Measurements from ENCODE around the gene HGF. TPM values are rescaled to one million over a fixed set of nuclear protein-coding genes. Genes with fewer than 3 reads are reported as not detected.

HGF gene
- total and polyA plus RNA-seq, 2 experiments from 2014 or later, result 13.4 to 33.2 TPM

GRCh38 chr7:81705206-81705605 lies 64.6 kb downstream of the HGF start:
- no peaks in the 10 kb centered on the region for H3K27me3 ChIP-seq
- TF ChIP-seq, protein P1, sequence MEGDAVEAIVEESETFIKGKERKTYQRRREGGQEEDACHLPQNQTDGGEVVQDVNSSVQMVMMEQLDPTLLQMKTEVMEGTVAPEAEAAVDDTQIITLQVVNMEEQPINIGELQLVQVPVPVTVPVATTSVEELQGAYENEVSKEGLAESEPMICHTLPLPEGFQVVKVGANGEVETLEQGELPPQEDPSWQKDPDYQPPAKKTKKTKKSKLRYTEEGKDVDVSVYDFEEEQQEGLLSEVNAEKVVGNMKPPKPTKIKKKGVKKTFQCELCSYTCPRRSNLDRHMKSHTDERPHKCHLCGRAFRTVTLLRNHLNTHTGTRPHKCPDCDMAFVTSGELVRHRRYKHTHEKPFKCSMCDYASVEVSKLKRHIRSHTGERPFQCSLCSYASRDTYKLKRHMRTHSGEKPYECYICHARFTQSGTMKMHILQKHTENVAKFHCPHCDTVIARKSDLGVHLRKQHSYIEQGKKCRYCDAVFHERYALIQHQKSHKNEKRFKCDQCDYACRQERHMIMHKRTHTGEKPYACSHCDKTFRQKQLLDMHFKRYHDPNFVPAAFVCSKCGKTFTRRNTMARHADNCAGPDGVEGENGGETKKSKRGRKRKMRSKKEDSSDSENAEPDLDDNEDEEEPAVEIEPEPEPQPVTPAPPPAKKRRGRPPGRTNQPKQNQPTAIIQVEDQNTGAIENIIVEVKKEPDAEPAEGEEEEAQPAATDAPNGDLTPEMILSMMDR (IDR thresholded peaks at IDR 0.05; ENCODE audit: poor library complexity), result no peak
- TF ChIP-seq EZH2 (IDR thresholded peaks at IDR 0.05; ENCODE audit: borderline replicate concordance), result no peak
- TF ChIP-seq EZH2phosphoT487 (IDR thresholded peaks at IDR 0.05; ENCODE audit: low read depth, severe bottlenecking, unreplicated experiment), result no peak
- WGBS (ENCODE audit: low lambda C conversion rate, missing lambda C conversion rate), result 90% methylated on average over 2 of the region's 2 CpGs
- no peak overlapping the region for H3K4me2 ChIP-seq
- H3K4me3 ChIP-seq, result no peak overlapping the region
- H3K9me2 ChIP-seq (replicated peaks; ENCODE audit: insufficient read depth), result no peaks in the 10 kb centered on the region
- H3K9me3 ChIP-seq (ENCODE audit: low read depth), result no peaks in the 10 kb centered on the region
- no peak overlapping the region for H3K27ac ChIP-seq
- no peaks in the 10 kb centered on the region for H3K36me3 ChIP-seq (replicated peaks; ENCODE audit: insufficient read depth, low read depth)
- no peaks in the 10 kb centered on the region for H3K4me1 ChIP-seq (ENCODE audit: insufficient read depth)
- no peaks in the 10 kb centered on the region for H3K79me2 ChIP-seq
- peak overlapping the region; percentile 44 for H2AFZ ChIP-seq
- no peaks in the 10 kb centered on the region for H4K20me1 ChIP-seq (ENCODE audit: insufficient read depth, poor library complexity, severe bottlenecking)
- DNase-seq (ENCODE audit: low spot score), result no peak

- Histone ChIP-seq H4K20me1 (ENCODE audit: insufficient read depth, poor library complexity, severe bottlenecking) (no peaks in the 10 kb centered on the region), H3K4me1 (ENCODE audit: insufficient read depth) (no peaks in the 10 kb centered on the region), H3K9me3 (ENCODE audit: low read depth) (no peaks in the 10 kb centered on the region), H3K79me2 (no peaks in the 10 kb centered on the region), H3K4me2 (no peak overlapping the region), H3K9me2 (replicated peaks; ENCODE audit: insufficient read depth) (no peaks in the 10 kb centered on the region), H3K4me3 (no peak overlapping the region), H3K27ac (no peak overlapping the region), H2AFZ (peak overlapping the region; percentile 44), H3K36me3 (replicated peaks; ENCODE audit: insufficient read depth, low read depth) (no peaks in the 10 kb centered on the region), H3K27me3 (no peaks in the 10 kb centered on the region)
- TF ChIP-seq EZH2phosphoT487 (IDR thresholded peaks at IDR 0.05; ENCODE audit: low read depth, severe bottlenecking, unreplicated experiment) (no peak), EZH2 (IDR thresholded peaks at IDR 0.05; ENCODE audit: borderline replicate concordance) (no peak)
- TF ChIP-seq, protein P1 (IDR thresholded peaks at IDR 0.05; ENCODE audit: poor library complexity), result no peak
- WGBS (ENCODE audit: low lambda C conversion rate, missing lambda C conversion rate), result 57% methylated on average over 3 of the region's 3 CpGs
- DNase-seq (ENCODE audit: low spot score), result no peak
Observed at GRCh38 chr7:81704595-81704994, 65.3 kb downstream of the HGF start.

GRCh38 chr7:81698965-81699364 lies 70.9 kb downstream of the HGF start:
- H3K36me3 ChIP-seq (replicated peaks; ENCODE audit: insufficient read depth, low read depth), result no peaks in the 10 kb centered on the region
- no peaks in the 10 kb centered on the region for H4K20me1 ChIP-seq (ENCODE audit: insufficient read depth, poor library complexity, severe bottlenecking)
- no peak for DNase-seq (ENCODE audit: low spot score)
- no peak overlapping the region for H3K4me3 ChIP-seq
- no peak for TF ChIP-seq EZH2 (IDR thresholded peaks at IDR 0.05; ENCODE audit: borderline replicate concordance)
- TF ChIP-seq EZH2phosphoT487 (IDR thresholded peaks at IDR 0.05; ENCODE audit: low read depth, severe bottlenecking, unreplicated experiment), result no peak
- TF ChIP-seq, protein P1 (IDR thresholded peaks at IDR 0.05; ENCODE audit: poor library complexity), result no peak
- H3K4me2 ChIP-seq, result no peak overlapping the region
- no peaks in the 10 kb centered on the region for H3K27me3 ChIP-seq
- H2AFZ ChIP-seq, result no peak overlapping the region
- no peaks in the 10 kb centered on the region for H3K9me2 ChIP-seq (replicated peaks; ENCODE audit: insufficient read depth)
- H3K79me2 ChIP-seq, result no peaks in the 10 kb centered on the region
- no peak overlapping the region for H3K27ac ChIP-seq
- H3K9me3 ChIP-seq (ENCODE audit: low read depth), result no peaks in the 10 kb centered on the region
- no peaks in the 10 kb centered on the region for H3K4me1 ChIP-seq (ENCODE audit: insufficient read depth)

- H3K4me3 ChIP-seq, result no peak overlapping the region
- TF ChIP-seq EZH2phosphoT487 (IDR thresholded peaks at IDR 0.05; ENCODE audit: low read depth, severe bottlenecking, unreplicated experiment), result no peak
- TF ChIP-seq, protein P1 (IDR thresholded peaks at IDR 0.05; ENCODE audit: poor library complexity), result no peak
- TF ChIP-seq EZH2 (IDR thresholded peaks at IDR 0.05; ENCODE audit: borderline replicate concordance), result no peak
- peak overlapping the region; percentile 8 for H3K27ac ChIP-seq
- H3K36me3 ChIP-seq (replicated peaks; ENCODE audit: insufficient read depth, low read depth), result no peaks in the 10 kb centered on the region
- H3K79me2 ChIP-seq, result no peaks in the 10 kb centered on the region
- H4K20me1 ChIP-seq (ENCODE audit: insufficient read depth, poor library complexity, severe bottlenecking), result no peaks in the 10 kb centered on the region
- H3K4me2 ChIP-seq, result no peak overlapping the region
- 56% methylated on average over 3 of the region's 3 CpGs for WGBS (ENCODE audit: low lambda C conversion rate, missing lambda C conversion rate)
- no peak overlapping the region for H2AFZ ChIP-seq
- no peaks in the 10 kb centered on the region for H3K27me3 ChIP-seq
- H3K4me1 ChIP-seq (ENCODE audit: insufficient read depth), result no peaks in the 10 kb centered on the region
- no peak for DNase-seq (ENCODE audit: low spot score)
- H3K9me3 ChIP-seq (ENCODE audit: low read depth), result no peaks in the 10 kb centered on the region
- no peaks in the 10 kb centered on the region for H3K9me2 ChIP-seq (replicated peaks; ENCODE audit: insufficient read depth)
Observed at GRCh38 chr7:81694711-81695110, 75.1 kb downstream of the HGF start.

All from hepatocyte (in vitro differentiated cells).